Brain microvascular endothelial cell (primary cell): ENCODE data around the gene KAT6B.

Experiments used
- DNase-seq: peaks from one replicate; pipeline ENCODE4 v3.0.0-alpha.2; 2020
- H3K27ac ChIP-seq: fragments of 250-450 bp; sonication (Bioruptor Pico); 2 replicates; pipeline ENCODE4 v1.5.1; 2020; ENCODE audit warnings: mild to moderate bottlenecking, moderate library complexity
- H3K27me3 ChIP-seq: fragments of 250-450 bp; sonication (Bioruptor Pico); replicated peaks from 2 replicates; pipeline ENCODE4 v1.5.1; 2020; ENCODE audit warnings: mild to moderate bottlenecking
- H3K36me3 ChIP-seq: fragments of 250-450 bp; sonication (Bioruptor Pico); replicated peaks from 2 replicates; pipeline ENCODE4 v1.5.1; 2020; ENCODE audit warnings: mild to moderate bottlenecking
- H3K4me3 ChIP-seq: 2 replicates; pipeline ENCODE4 v1.5.1; 2011; ENCODE audit warnings: low read depth, mild to moderate bottlenecking, control low read depth, low read length, moderate library complexity
- CTCF ChIP-seq: IDR thresholded peaks from 2 replicates; pipeline ENCODE4 v1.5.1; 2011; ENCODE audit warnings: low read depth, mild to moderate bottlenecking, moderate library complexity, low read length, control low read depth, inconsistent platforms; ENCODE audit errors: missing control alignments
- in situ Hi-C: cut with HindIII; loops from 2 replicates; pipeline ENCODE4 v1.10.0; 2017; ENCODE audit warnings: low sequenced_read_pairs, low pct_ligation_motif_present

The KAT6B gene

GRCh38 chr10:75018686-75019307, 192.4 kb downstream of the KAT6B start:
- H3K4me3 ChIP-seq: no peak overlapping the region
- no peak overlapping the region for H3K27ac ChIP-seq
- H3K36me3 ChIP-seq: peaks cover 8% of the 10 kb centered on the region
- DNase-seq: no peak
- no peaks in the 10 kb centered on the region for H3K27me3 ChIP-seq
- in situ Hi-C loops: no loop called here
- no peak for TF ChIP-seq CTCF

- Histone ChIP-seq H3K27ac (no peak overlapping the region), H3K27me3 (no peaks in the 10 kb centered on the region), H3K36me3 (peaks cover 8% of the 10 kb centered on the region), H3K4me3 (no peak overlapping the region)
- no peak for DNase-seq
- TF ChIP-seq CTCF: peak; percentile 28
- in situ Hi-C loops: no loop called here
Measured at GRCh38 chr10:75019370-75019769, 193.0 kb downstream of the KAT6B start.

GRCh38 chr10:75020168-75020567, 193.8 kb downstream of the KAT6B start:
- H3K27ac ChIP-seq: no peak overlapping the region
- no peak for DNase-seq
- no peaks in the 10 kb centered on the region for H3K27me3 ChIP-seq
- no peak for TF ChIP-seq CTCF
- no peak overlapping the region for H3K4me3 ChIP-seq
- in situ Hi-C loops: no loop called here
- peaks cover 13% of the 10 kb centered on the region for H3K36me3 ChIP-seq

GRCh38 chr10:75021379-75022249, 195.2 kb downstream of the KAT6B start:
- TF ChIP-seq CTCF: no peak
- H3K4me3 ChIP-seq: no peak overlapping the region
- in situ Hi-C loops: no loop called here
- DNase-seq: no peak
- no peaks in the 10 kb centered on the region for H3K27me3 ChIP-seq
- peaks cover 14% of the 10 kb centered on the region for H3K36me3 ChIP-seq
- H3K27ac ChIP-seq: no peak overlapping the region

GRCh38 chr10:75023074-75023473, 196.7 kb downstream of the KAT6B start:
- in situ Hi-C loops: no loop called here
- no peak for DNase-seq
- H3K36me3 ChIP-seq: peaks cover 14% of the 10 kb centered on the region

More at GRCh38 chr10:75023074-75023473, 196.7 kb downstream of the KAT6B start:
- no peak for TF ChIP-seq CTCF
- Histone ChIP-seq H3K27ac (no peak overlapping the region), H3K4me3 (no peak overlapping the region), H3K27me3 (no peaks in the 10 kb centered on the region)
